ENCODE measurements around the gene RPL7L1. TPM values are rescaled to one million over a fixed set of nuclear protein-coding genes. Genes with fewer than 3 reads are reported as not detected.

The RPL7L1 gene
- 75.6 and 85.4 TPM in 2 replicates for total RNA-seq
- 89.5 and 121 TPM in 2 replicates for polyA plus RNA-seq

DNA sequence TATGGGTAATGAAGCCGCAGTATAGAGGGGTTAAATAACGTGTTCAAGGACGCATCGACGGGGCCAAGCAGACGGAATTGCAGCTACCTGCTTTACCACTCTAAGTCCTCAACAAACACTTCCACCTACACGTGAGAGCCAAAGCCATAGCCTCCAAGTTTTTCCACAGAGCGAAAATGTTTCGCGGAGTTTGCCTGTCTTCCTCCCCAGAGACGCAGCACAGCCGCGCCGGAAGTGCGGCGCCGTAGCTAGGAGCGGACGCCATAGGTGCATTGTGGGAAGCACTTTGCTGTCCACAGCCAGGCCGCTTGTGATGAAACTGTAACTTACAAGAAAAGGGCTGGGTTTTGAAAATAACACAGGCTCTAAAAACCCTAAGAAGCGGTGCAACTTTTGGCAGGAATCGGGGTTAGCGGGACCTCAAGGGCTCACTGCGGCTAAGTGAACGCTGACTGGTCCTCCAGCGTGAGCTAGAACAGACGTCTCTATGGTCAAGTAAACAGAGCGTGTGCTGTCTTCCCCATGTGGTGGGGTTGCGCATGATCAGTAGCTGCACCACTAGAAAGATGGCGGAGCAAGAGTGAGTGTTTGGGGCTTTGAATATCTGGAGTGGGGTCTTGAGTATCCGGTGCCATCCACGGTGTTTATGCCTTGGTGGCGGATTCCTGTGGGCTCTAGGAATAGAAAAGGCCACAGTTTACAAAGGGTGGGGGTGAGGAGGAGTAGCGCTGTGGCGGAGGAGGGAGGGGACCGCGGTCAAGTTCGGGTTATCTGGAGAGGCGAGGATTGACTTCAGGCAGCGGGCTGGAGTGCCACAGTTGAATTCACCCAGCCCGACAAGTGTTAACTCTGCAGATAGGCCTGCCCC lies at the start of gene RPL7L1:
RPL7L1 (plus strand) TSS at position 245 of the 868 bp plus-strand sequence; CDS start at position 540, 295 bp downstream.
- TF ChIP-seq, protein P1, sequence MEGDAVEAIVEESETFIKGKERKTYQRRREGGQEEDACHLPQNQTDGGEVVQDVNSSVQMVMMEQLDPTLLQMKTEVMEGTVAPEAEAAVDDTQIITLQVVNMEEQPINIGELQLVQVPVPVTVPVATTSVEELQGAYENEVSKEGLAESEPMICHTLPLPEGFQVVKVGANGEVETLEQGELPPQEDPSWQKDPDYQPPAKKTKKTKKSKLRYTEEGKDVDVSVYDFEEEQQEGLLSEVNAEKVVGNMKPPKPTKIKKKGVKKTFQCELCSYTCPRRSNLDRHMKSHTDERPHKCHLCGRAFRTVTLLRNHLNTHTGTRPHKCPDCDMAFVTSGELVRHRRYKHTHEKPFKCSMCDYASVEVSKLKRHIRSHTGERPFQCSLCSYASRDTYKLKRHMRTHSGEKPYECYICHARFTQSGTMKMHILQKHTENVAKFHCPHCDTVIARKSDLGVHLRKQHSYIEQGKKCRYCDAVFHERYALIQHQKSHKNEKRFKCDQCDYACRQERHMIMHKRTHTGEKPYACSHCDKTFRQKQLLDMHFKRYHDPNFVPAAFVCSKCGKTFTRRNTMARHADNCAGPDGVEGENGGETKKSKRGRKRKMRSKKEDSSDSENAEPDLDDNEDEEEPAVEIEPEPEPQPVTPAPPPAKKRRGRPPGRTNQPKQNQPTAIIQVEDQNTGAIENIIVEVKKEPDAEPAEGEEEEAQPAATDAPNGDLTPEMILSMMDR (IDR thresholded peaks at IDR 0.05; ENCODE audit: low read depth, low read length): no peak
- peak; percentile 84 to 89 for DNase-seq (ENCODE audit: low read depth in 1 of 2, low spot score in 1 of 2)
- peak within 1 kb of the TSS; percentile 98 for H3K4me3 ChIP-seq
- H3K27ac ChIP-seq: peak within 1 kb of the TSS; percentile 97
- H3K27me3 ChIP-seq: no peaks in the 10 kb centered on the region
- peaks cover 4% of the 10 kb centered on the region for H3K4me1 ChIP-seq (ENCODE audit: low read depth)
- peaks cover 20% of the 10 kb centered on the region for H3K36me3 ChIP-seq
- H3K9me3 ChIP-seq (ENCODE audit: low read depth): no peaks in the 10 kb centered on the region

DNA sequence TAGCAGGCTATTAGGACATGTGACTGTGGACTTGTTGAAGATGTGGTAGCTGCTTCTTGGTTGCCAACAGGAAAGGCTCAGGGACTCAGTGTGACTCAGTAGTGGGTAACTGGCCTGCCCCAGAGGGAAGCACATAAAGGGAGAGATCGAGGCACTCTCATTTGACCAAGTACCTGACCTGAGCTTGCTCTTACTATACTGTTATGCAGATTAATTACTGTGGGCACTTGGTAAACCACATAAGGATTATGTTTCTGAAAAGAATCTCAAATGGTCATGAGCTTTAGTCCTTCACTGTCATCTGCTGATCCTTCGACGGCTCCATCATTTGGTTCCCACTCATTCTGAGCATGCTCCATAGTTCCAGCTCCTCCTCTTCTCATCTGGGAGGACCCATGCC lies 48.2 kb upstream of the RPL7L1 start:
- Histone ChIP-seq H3K4me1 (ENCODE audit: low read depth) (no peaks in the 10 kb centered on the region), H3K4me3 (no peak overlapping the region), H3K27me3 (no peaks in the 10 kb centered on the region), H3K36me3 (peaks cover 26% of the 10 kb centered on the region), H3K9me3 (ENCODE audit: low read depth) (no peaks in the 10 kb centered on the region), H3K27ac (no peak overlapping the region)
- TF ChIP-seq, protein P1 (IDR thresholded peaks at IDR 0.05; ENCODE audit: low read depth, low read length): no peak
- DNase-seq (ENCODE audit: low read depth in 1 of 2, low spot score in 1 of 2): no peak

DNA sequence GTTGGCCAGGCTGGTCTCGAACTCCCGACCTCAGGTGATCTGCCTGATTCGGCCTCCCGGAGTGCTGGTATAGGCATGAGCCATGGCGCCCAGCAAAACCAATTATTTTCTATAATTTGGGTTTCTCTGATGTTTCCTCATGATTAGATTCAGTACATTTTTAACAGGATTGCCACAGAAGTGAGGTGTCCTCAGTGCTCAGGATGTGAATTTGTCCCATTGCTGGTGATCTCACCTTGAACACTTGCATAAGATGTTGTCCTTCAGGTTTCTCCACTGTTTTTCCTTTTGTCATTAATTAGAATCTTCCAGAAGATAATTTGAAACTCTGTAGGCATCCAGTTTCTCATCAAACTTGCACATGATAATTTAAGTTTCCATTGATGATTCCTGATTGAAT lies 45.4 kb upstream of the RPL7L1 start:
- no peaks in the 10 kb centered on the region for H3K9me3 ChIP-seq (ENCODE audit: low read depth)
- no peaks in the 10 kb centered on the region for H3K4me1 ChIP-seq (ENCODE audit: low read depth)
- DNase-seq (ENCODE audit: low read depth in 1 of 2, low spot score in 1 of 2): no peak
- TF ChIP-seq, protein P1 (IDR thresholded peaks at IDR 0.05; ENCODE audit: low read depth, low read length): no peak
- H3K27me3 ChIP-seq: no peaks in the 10 kb centered on the region
- H3K4me3 ChIP-seq: no peak overlapping the region
- H3K36me3 ChIP-seq: peaks cover 15% of the 10 kb centered on the region
- H3K27ac ChIP-seq: no peak overlapping the region

DNA sequence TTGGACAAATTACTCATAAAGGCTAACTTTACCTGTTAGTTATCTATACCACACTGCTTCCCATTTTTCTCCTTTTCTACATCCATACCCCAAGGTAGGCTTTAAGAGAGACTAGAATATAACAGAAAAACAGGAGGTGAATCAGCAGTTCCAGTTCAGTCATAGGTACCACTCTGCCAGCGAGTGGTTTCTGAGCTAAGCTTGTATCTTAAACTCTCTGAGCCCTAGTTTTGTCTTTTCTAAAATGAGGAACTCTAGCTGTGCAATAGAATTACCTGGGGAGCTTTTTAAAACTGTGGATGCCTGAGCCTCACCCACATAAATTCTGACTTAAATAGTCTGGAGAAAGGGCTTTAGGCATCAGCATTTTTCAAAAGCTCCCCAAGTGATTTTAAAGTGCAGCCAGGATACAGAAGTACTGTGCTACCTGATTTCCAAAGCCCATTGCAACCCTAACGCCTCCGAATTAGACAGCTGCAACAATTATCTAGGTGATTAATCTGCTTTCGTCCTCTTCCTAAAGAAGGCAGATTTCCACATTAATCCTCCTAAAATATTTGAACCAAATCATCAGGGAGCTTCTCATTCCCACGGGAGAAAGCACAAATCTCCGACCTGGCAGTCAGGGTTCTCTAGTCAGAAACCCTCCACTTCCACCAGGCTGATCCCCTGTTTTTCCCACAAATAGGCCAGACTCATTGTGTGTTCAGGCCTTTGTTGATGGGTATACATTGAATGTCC lies 37.4 kb upstream of the RPL7L1 start:
- DNase-seq (ENCODE audit: low read depth in 1 of 2, low spot score in 1 of 2): no peak
- Histone ChIP-seq H3K9me3 (ENCODE audit: low read depth) (no peaks in the 10 kb centered on the region), H3K36me3 (no peaks in the 10 kb centered on the region), H3K27ac (no peak overlapping the region), H3K4me1 (ENCODE audit: low read depth) (no peaks in the 10 kb centered on the region), H3K4me3 (no peak overlapping the region), H3K27me3 (no peaks in the 10 kb centered on the region)
- TF ChIP-seq, protein P1 (IDR thresholded peaks at IDR 0.05; ENCODE audit: low read depth, low read length): no peak

DNA sequence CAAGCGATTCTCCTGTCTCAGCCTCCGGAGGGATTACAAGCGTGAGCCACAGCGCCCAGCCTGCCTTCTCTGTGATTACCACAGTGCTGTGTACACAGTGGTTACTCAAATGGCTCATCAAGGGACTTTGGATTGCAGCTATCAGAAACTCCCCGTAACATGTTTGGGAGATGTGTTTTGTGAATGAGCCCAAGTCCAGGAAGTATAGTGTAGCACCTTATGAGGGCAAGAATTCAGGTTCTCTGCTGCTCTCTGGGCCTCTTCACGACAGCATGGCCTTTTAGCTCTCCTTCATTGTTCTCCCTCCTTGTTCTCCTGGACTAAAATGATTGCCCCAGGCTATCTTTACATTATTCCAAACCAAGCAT lies 34.1 kb upstream of the RPL7L1 start:
- no peaks in the 10 kb centered on the region for H3K9me3 ChIP-seq (ENCODE audit: low read depth)
- H3K36me3 ChIP-seq: no peaks in the 10 kb centered on the region
- H3K4me3 ChIP-seq: no peak overlapping the region
- TF ChIP-seq, protein P1 (IDR thresholded peaks at IDR 0.05; ENCODE audit: low read depth, low read length): no peak
- H3K27ac ChIP-seq: no peak overlapping the region
- no peak for DNase-seq (ENCODE audit: low read depth in 1 of 2, low spot score in 1 of 2)
- no peaks in the 10 kb centered on the region for H3K27me3 ChIP-seq
- H3K4me1 ChIP-seq (ENCODE audit: low read depth): no peaks in the 10 kb centered on the region

Data from cardiac muscle cell (in vitro differentiated cells and primary cell).